Activated effector memory CD4-positive, alpha-beta T cell treated with anti-CD3 and anti-CD28 coated beads, Interleukin-2, amount 50 U/mL, for 16 hours (primary cell): ENCODE measurements around the gene IL1RAPL2.
"Not testable (repeated sequence)": the region's sequence is repeated elsewhere in the genome, so short reads cannot be mapped to it uniquely, and the experiment has no call there.

ENCODE experiments used
- DNase-seq: peaks from one replicate; pipeline ENCODE4 v3.0.0-alpha.2; 2020

IL1RAPL2 gene

DNA sequence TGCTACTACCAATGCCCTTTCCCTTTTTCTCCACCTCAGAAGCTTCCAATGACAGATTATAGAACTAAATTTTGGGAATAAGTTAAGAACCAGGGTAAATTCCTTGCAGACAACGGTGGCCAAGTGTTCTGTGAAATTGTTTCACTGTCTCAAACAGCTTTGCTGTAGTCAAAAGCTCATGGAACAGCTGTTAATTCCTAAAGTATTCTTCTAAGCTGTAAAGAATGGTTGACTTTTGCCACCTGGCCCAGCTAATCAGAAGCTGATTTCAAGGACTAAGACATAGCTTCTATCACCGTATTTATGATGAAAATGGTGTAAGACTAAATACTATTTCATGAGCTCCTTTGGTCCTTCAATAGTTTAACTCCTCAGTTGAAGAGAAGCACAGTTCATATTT lies 297.5 kb downstream of the IL1RAPL2 start:
- no peak for DNase-seq

- no peak for DNase-seq
These were observed 298.3 kb downstream of the IL1RAPL2 start for GRCh38 chrX:104864296-104864695.

- no peak for DNase-seq
These were observed 311.5 kb downstream of the IL1RAPL2 start for GRCh38 chrX:104877504-104877903.

DNA sequence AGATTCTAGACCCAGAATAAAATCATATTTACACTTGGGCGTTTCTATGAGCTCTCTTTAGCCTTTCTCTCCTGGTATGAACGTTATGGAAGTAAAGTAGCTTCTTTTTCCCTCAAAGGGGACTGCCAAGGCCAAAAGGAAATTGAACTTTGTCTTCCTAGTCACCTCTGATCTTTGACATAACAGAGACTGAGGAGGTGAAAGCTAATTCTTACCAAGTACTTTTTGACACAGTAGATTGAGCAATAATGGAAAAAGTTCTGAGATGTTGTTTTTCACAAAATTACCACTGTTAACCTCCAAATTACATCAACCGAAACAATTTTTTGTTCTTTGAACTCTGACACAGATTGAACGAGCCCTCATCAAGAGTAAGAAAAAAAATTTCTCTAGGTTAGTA lies 336.1 kb downstream of the IL1RAPL2 start:
- no peak for DNase-seq

GRCh38 chrX:104909694-104910093 lies 343.7 kb downstream of the IL1RAPL2 start:
- not testable (repeated sequence) for DNase-seq

DNA sequence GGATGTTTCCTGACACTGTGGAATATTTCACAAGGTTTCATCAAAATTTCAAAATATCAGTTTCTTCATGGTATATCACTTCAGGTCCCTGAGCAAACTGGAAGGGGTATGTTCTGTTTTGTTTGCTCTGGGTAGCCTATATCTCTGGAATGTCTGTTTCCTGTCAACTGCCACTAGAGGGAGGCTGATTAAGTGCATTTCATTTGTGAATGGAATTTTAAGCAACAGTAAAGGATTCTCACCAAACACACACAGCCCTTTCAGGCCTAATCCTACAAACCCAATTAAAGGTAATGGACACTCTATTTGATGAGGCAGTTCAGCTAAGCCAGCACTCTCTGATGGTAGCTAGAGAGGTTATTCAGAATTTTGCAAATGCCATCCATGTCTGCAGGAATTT lies 347.3 kb downstream of the IL1RAPL2 start:
- DNase-seq, result no peak

GRCh38 chrX:104914686-104915085 lies 348.7 kb downstream of the IL1RAPL2 start:
- not testable (repeated sequence) for DNase-seq

DNA sequence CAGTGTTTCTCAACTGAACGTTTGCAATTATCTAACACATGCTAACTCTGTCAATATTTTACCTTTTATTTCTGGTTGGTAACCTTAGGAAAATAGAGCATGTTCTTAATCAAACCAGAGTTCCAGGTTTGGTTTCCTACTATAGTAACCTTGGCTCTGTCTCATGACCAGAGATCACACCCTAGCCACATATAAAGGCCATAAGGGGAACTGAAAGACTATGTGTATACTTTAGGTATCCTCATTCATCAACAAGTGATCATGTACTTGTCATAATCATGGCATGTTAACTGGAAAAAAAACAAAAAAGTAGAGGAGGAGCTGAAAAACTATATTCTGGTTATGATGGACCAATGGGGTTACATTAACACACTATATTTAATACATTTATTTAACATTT lies 352.1 kb downstream of the IL1RAPL2 start:
- no peak for DNase-seq

- DNase-seq, result no peak
These were observed 355.7 kb downstream of the IL1RAPL2 start for GRCh38 chrX:104921584-104922205.

DNA sequence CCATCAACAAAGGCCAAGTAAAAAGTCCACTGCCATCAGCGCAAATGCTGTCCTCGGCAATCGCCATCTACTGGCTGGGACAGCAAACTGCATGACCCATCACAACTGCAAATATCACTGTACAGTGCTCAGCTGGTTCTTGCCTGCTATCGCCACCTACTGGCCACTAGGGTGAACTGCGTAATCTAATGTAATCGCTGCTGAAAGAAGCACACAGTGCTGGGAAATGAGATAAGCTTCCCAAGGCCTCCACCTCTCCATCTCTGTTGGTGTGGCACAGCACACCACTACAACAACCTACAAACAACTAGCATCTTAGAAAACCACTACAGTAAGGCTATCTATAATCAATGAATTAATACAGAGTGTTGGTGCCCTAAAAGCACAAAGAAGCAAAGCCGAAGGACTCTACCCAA lies 356.2 kb downstream of the IL1RAPL2 start:
- peak; percentile 78 for DNase-seq

DNA sequence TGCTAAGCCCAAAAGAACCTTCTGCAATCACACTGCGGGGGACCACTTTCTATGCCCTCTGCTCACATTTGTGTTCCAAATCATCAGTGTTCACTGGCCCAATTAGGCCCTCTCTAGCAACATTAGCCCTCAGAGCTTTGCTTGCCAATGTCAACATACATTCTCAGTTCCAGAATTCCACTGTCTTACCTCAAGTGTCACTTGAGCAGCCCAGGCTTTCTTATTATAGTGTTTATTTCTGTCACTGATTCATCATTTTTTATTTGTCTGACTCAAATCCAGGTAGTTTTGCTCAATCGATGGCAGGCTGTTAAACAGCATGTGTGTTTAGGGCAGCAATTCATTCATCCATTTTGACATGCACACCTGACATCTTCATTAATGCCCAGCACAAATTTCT lies 363.3 kb downstream of the IL1RAPL2 start:
- DNase-seq, result no peak

GRCh38 chrX:104935581-104935980 lies 369.6 kb downstream of the IL1RAPL2 start:
- DNase-seq, result no peak

GRCh38 chrX:104953251-104953650 lies 387.3 kb downstream of the IL1RAPL2 start:
- no peak for DNase-seq

DNA sequence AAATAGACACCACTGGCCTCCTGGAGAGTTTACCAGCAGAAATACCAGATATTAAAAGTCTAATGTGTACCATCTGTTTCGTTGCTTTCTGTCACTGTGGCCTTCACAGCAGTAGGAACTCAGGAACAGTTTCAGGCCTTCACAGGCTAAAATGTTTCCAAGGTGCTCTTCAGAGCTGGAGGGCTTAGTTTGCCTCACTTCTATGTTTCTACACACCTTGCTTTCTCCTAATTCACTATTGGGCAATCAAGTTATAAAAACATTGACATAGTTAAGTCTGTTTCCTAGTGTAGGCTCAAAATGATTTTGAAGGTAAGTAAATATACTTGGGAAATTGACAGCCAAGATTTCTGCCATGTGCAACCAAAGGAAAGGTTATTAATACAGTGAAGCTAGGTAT lies 395.9 kb downstream of the IL1RAPL2 start:
- no peak for DNase-seq

DNA sequence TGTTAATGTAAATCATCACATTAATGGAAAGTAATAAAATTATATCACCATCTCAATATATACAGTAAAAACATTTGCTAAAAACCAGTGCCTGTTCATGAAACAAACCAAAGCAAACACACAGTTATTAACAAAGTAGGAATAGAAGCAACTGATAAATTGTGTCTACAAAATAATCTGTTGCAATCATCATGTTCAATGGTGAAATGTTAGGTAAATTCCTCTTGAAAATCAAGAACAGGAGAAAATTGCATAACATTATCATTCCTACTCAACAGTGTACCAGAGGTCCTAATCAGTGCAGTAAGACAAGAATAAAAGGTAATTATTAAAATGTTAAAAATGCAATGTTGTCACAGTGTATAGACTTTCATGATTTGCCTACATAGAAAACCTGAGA lies 402.2 kb downstream of the IL1RAPL2 start:
- DNase-seq, result no peak

DNA sequence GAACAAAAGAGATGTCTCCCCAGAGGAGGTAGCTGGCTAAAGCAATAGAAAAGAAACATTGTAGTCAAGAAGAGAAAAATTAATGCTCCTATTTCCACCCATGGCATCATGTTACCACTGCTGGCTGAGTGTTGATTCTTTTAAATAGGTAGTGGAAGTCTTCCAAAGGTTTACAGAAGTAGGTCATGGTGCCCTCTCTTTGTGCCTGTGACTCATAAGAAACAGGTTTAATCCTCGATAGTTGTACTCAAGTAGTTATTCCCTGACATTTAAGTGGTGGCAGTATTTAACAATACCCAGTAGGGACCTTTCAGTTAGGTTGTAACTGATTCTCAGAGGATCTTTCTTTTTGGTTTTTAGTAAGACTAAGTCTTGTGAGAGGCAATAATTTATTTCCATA lies 406.7 kb downstream of the IL1RAPL2 start:
- no peak for DNase-seq

DNA sequence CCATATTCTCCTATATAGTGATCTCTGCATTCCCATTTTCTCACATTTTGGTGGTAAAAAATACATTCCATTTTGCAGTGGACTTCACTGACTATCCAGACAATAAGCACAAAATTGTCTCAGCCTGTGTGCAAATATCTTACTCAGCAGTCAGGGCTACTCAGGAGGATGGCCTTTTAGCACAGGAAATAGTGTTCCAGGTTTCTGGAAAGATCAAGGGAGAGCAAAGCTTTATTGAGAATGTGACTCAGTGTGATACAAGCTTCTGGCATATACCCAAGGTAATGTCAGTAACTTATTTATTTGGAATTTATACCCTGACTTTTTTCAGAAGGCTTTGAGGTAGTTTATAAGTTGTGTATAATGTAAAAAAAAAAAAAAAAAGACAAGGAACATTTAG lies 421.1 kb downstream of the IL1RAPL2 start:
- DNase-seq, result no peak

GRCh38 chrX:104988038-104988437 lies 422.0 kb downstream of the IL1RAPL2 start:
- DNase-seq, result no peak

DNA sequence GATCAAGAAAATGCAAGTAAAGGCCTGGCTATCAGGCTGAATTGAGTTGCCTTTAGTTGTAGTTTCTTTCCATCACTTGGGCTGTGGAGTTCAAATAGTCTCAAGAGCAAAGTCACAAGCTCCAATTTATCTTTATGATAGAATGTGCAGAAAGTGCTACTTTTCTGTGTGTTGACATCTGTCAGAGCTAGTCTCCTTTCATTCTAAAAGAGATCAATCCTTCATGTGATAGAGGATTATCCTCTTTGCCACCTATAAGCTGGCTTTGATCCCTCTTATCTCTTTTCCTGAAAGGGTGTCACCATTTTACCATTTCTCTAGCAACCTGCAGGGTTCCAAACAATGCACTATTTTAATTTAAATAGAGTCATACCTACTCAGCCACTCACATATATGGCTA lies 429.5 kb downstream of the IL1RAPL2 start:
- no peak for DNase-seq

GRCh38 chrX:105006103-105006502 lies 440.1 kb downstream of the IL1RAPL2 start:
- no peak for DNase-seq

GRCh38 chrX:105006996-105007395 lies 441.0 kb downstream of the IL1RAPL2 start:
- no peak for DNase-seq

DNA sequence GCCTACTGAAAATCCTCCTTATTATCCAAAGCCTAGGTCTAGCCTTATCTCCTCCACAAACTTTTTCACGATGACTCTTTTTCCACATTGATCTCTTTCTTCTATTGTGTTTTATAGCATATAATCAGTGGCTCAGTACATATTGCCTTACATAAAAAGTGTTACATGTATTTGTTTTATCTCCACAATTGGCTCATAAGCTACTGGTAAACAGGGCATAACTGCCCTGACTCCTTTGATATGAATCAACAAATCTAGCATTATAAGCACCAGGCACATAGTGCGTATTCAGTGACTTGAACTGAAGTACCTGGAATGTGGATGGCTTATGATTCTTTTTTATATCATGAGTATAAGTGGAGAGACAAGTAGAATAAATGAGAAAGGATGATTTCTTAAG lies 447.7 kb downstream of the IL1RAPL2 start:
- DNase-seq, result no peak

GRCh38 chrX:105017641-105018040 lies 451.6 kb downstream of the IL1RAPL2 start:
- no peak for DNase-seq

DNA sequence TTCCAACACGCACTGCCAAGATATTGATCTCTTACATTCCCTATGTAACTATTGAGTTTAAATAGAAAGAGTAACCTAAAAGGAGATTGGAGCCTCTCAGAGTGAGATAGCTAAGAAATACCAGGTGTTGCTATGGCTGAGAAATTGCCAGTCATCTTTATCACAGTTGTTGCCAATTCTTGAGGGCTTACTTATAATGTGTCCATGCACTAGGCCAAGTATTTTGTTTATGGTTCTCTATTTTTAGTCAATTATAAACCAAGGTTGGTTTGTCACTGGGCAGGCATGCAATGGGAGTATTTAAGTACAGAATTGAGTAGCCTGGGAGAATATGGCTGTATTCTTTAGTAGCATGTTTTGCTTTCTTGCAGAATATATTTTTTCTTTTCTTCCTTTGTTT lies 452.9 kb downstream of the IL1RAPL2 start:
- DNase-seq, result no peak

GRCh38 chrX:105028962-105029361 lies 463.0 kb downstream of the IL1RAPL2 start:
- DNase-seq, result not testable (repeated sequence)
